NCI-H1105 (cell line): ENCODE measurements around the gene PLEK2.
"Not testable (repeated sequence)": the region's sequence is repeated elsewhere in the genome, so short reads cannot be mapped to it uniquely, and the experiment has no call there.

Experiments used
- DNase-seq: peaks from one replicate; lab custom pipeline; 2025; lab: John Stamatoyannopoulos, UW

The PLEK2 gene

GRCh38 chr14:67358924-67359774 lies 52.8 kb downstream of the PLEK2 start:
- no peak for DNase-seq

GRCh38 chr14:67357969-67358354 lies 54.0 kb downstream of the PLEK2 start:
- DNase-seq = no peak

- DNase-seq = no peak
Measured at GRCh38 chr14:67357186-67357968, 54.6 kb downstream of the PLEK2 start.

DNA sequence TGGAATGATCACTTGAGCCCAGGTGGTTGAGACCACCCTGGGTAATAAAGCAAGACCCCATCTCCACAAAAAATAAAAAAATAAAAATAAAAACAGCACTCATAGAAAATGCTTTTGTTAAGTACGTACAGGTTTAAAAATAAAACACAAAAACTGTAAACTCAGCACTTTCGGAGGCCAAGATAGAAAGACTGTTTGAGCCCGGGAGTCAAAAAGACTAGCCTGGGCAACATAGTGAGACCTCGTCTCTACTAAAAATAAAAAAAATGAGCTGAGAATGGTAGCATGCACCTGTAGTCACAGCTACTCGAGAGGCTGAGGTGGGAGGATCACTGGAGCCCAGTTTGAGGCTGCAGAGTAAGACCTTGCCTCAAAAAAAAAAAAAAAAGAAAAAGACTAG lies 59.9 kb downstream of the PLEK2 start:
- DNase-seq = no peak

DNA sequence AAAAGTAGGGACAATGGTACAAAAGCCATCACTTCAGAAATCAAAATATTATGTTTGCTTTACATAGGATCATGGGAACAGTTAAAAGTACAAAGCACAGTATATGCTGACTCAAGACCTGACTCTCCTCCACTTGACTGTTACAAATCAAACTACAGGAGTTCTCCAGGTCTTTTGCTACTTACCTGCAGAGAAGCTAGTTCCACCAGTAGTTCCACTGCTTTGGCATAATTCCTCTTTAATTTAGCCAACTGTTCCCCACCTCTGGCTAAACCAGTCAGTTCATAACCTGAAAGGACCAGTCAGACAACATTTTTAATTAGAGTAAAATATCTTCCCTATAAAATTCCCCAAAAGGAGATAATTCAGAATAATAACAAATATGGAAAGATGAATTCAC lies 66.4 kb downstream of the PLEK2 start:
- DNase-seq = no peak

- no peak for DNase-seq
Measured at GRCh38 chr14:67343601-67344230, 68.2 kb downstream of the PLEK2 start.

GRCh38 chr14:67341231-67341630 lies 70.7 kb downstream of the PLEK2 start:
- not testable (repeated sequence) for DNase-seq
